Neural progenitor cell (in vitro differentiated cells): ENCODE data around the gene VSTM4. TPM values are rescaled to one million over a fixed set of nuclear protein-coding genes. Genes with fewer than 3 reads are reported as not detected.

Experiments used
- DNase-seq: peaks from one replicate; pipeline ENCODE4 v3.0.0-alpha.2; 2016; ENCODE audit warnings: low spot score
- H2AFZ ChIP-seq: fragments of 200-600 bp; sonication (generic); replicated peaks from 2 replicates; pipeline ENCODE4 v1.6.1; 2016; ENCODE audit warnings: antibody characterized with exemption
- H3F3A ChIP-seq: fragments of 200-600 bp; sonication (generic); 2 replicates; pipeline ENCODE4 v1.6.1; 2016; ENCODE audit warnings: antibody characterized with exemption, low read depth
- H3K27ac ChIP-seq: fragments of 200-600 bp; sonication (generic); 2 replicates; pipeline ENCODE4 v1.5.1; 2016; ENCODE audit warnings: mild to moderate bottlenecking
- H3K27me3 ChIP-seq: fragments of 200-600 bp; sonication (generic); 2 replicates; pipeline ENCODE4 v1.6.1; 2016; ENCODE audit warnings: mild to moderate bottlenecking, moderate library complexity
- H3K36me3 ChIP-seq: fragments of 200-600 bp; sonication (generic); 2 replicates; pipeline ENCODE4 v1.5.1; 2016
- H3K4me1 ChIP-seq: fragments of 200-600 bp; sonication (generic); 2 replicates; pipeline ENCODE4 v1.6.1; 2016; ENCODE audit warnings: mixed run types
- H3K4me2 ChIP-seq: fragments of 200-600 bp; sonication (generic); 2 replicates; pipeline ENCODE4 v1.6.1; 2016
- H3K4me3 ChIP-seq: fragments of 200-600 bp; sonication (generic); 2 replicates; pipeline ENCODE4 v1.5.1; 2016
- H3K79me2 ChIP-seq: fragments of 200-600 bp; sonication (generic); 2 replicates; pipeline ENCODE4 v1.6.1; 2016; ENCODE audit warnings: low read depth
- H3K9ac ChIP-seq: fragments of 200-600 bp; sonication (generic); 2 replicates; pipeline ENCODE4 v1.6.1; 2016
- H3K9me3 ChIP-seq: fragments of 200-600 bp; sonication (generic); 2 replicates; pipeline ENCODE4 v1.5.1; 2016; ENCODE audit warnings: low read depth
- H4K20me1 ChIP-seq: fragments of 200-600 bp; sonication (generic); 2 replicates; pipeline ENCODE4 v1.6.1; 2016; ENCODE audit warnings: low read depth
- H3K27ac Mint-ChIP-seq: 3 replicates; pipeline ENCODE4 v1.8.0; 2021; ENCODE audit warnings: mixed read lengths
- H3K27me3 Mint-ChIP-seq: 2 replicates; pipeline ENCODE4 v1.8.0; 2022; ENCODE audit warnings: low read depth, mild to moderate bottlenecking, inconsistent platforms, moderate library complexity, mixed read lengths; ENCODE audit not compliant: insufficient read depth
- H3K36me3 Mint-ChIP-seq: 3 replicates; pipeline ENCODE4 v1.8.0; 2021; ENCODE audit warnings: mixed read lengths
- H3K4me1 Mint-ChIP-seq: 3 replicates; pipeline ENCODE4 v1.8.0; 2021; ENCODE audit warnings: mixed read lengths
- H3K4me3 Mint-ChIP-seq: 3 replicates; pipeline ENCODE4 v1.8.0; 2021; ENCODE audit warnings: mild to moderate bottlenecking, moderate library complexity, mixed read lengths
- H3K9me3 Mint-ChIP-seq: 3 replicates; pipeline ENCODE4 v1.8.0; 2020; ENCODE audit warnings: mixed read lengths
- EZH2 ChIP-seq: fragments of 200-600 bp; sonication (generic); IDR thresholded peaks from 2 replicates; pipeline ENCODE4 v1.6.1; 2017; ENCODE audit warnings: antibody characterized with exemption, mild to moderate bottlenecking, moderate library complexity
- EZH2phosphoT487 ChIP-seq: fragments of 200-600 bp; sonication (generic); IDR thresholded peaks from 2 replicates; pipeline ENCODE4 v1.6.1; 2017; ENCODE audit warnings: antibody characterized with exemption
- total RNA-seq: library from RNA; depleted of rRNA; stranded (reverse); fragments of >200 nt; gene quantifications from 2 replicates; pipeline ENCODE4 v1.2.3, GENCODE V29; 2015; ENCODE audit warnings: low replicate concordance
- TF ChIP-seq, protein P1 (sequence below): fragments of 200-600 bp; sonication (generic); IDR thresholded peaks from 2 replicates; pipeline ENCODE4 v1.5.1; 2017; ENCODE audit warnings: antibody characterized with exemption, mild to moderate bottlenecking

Gene VSTM4
- total RNA-seq, 1 donor from 2014 or later, result 0.92 TPM

DNA sequence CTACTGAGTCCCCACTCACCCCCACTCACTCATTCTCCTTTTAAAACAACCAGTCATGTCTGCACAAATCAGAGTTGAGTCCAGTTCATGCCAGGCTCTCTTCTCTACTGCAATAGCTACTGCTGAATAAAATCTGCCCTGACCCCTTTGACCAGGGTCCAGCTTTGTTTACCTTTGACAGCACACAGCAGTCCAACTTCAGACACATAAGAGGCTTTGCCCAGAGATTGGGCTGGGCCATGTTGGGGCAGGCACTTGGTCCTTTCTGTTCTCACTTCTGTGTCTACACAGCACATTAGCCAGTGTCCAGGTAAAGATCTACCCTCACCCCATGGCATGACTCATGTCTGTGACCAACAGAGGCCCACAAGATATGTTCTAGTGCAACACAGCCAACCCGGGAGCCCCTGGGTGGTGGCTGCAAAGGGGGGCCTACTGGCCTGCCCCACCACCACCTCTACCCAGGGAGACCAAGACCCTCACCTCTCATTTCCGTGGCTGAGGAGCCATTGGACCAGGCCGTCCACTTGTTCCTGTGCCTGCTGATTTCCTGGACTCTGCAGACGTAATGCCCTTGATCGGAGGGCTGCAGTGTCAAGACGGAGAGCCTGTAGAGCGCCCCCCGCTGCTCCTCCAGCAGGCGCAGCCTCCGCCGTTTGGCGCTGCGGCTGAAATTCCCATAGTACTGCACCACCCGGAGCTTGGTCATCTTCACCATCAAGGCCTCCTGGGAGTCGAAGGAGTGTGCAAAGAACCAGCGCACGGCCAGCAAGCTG is 8.0 kb downstream of the VSTM4 start:
- Mint-ChIP-seq H3K4me3 (no peak overlapping the region), H3K4me1 (peaks cover 6% of the 10 kb centered on the region), H3K27me3 (no peaks in the 10 kb centered on the region), H3K9me3 (no peaks in the 10 kb centered on the region), H3K36me3 (peaks cover 3% of the 10 kb centered on the region), H3K27ac (no peak overlapping the region)
- Histone ChIP-seq H3F3A (no peaks in the 10 kb centered on the region), H3K9ac (no peak overlapping the region), H3K9me3 (no peaks in the 10 kb centered on the region), H2AFZ (no peak overlapping the region), H3K4me2 (no peak overlapping the region), H3K4me1 (no peaks in the 10 kb centered on the region), H3K4me3 (no peak overlapping the region), H3K27ac (no peak overlapping the region), H4K20me1 (no peaks in the 10 kb centered on the region), H3K36me3 (no peaks in the 10 kb centered on the region), H3K79me2 (no peaks in the 10 kb centered on the region), H3K27me3 (no peaks in the 10 kb centered on the region)
- no peak for DNase-seq
- TF ChIP-seq, protein P1, sequence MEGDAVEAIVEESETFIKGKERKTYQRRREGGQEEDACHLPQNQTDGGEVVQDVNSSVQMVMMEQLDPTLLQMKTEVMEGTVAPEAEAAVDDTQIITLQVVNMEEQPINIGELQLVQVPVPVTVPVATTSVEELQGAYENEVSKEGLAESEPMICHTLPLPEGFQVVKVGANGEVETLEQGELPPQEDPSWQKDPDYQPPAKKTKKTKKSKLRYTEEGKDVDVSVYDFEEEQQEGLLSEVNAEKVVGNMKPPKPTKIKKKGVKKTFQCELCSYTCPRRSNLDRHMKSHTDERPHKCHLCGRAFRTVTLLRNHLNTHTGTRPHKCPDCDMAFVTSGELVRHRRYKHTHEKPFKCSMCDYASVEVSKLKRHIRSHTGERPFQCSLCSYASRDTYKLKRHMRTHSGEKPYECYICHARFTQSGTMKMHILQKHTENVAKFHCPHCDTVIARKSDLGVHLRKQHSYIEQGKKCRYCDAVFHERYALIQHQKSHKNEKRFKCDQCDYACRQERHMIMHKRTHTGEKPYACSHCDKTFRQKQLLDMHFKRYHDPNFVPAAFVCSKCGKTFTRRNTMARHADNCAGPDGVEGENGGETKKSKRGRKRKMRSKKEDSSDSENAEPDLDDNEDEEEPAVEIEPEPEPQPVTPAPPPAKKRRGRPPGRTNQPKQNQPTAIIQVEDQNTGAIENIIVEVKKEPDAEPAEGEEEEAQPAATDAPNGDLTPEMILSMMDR, result no peak
- TF ChIP-seq EZH2phosphoT487 (no peak), EZH2 (no peak)

DNA sequence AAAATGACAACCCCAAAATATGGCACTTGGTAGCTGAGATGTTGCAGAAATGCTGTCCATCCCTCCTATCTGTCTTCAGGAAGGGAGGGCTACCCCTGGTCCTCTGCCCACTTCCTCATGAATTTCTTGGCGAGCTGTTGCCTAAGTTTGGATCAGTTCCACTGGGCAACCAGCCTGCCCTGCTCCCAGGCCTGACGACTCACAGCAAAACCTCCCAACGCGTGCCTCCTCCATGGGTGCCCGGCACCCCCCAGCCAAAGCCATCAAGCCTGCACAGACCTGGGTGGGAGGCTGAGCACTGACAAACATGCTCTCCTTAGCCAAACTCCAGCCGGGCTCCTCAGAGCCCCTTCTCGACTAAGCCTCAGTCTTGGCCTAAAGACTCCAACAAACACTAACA is 8.9 kb downstream of the VSTM4 start:
- H3K9me3 Mint-ChIP-seq, result no peaks in the 10 kb centered on the region
- no peaks in the 10 kb centered on the region for H3K79me2 ChIP-seq

DNA sequence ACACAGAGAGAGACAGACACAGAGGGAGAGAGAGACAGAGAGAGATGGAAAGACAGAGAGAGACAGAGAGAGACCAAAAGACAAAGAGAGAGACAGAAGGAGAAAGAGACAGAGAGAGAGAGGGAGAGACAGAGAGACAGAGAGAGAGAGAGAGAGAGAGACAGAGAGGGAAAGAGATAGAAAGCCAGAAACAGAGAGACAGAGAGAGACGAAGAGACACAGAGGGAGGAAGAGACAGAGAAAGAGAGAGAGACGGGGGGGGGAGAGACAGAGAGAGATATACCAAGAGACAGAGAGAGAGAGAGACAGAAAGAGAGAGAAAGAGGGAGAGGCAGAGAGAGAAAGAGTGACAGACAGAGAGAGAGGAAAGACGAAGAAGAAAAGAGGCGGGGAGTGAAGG is 10.2 kb downstream of the VSTM4 start:
- Mint-ChIP-seq H3K4me1 (peaks cover 4% of the 10 kb centered on the region), H3K27me3 (peaks cover 2% of the 10 kb centered on the region), H3K27ac (no peak overlapping the region), H3K36me3 (peaks cover 3% of the 10 kb centered on the region), H3K4me3 (no peak overlapping the region), H3K9me3 (no peaks in the 10 kb centered on the region)
- Histone ChIP-seq H4K20me1 (no peaks in the 10 kb centered on the region), H3K36me3 (no peaks in the 10 kb centered on the region), H3K27ac (no peak overlapping the region), H3K9me3 (no peaks in the 10 kb centered on the region), H3K9ac (no peak overlapping the region), H3K4me3 (no peak overlapping the region), H3K27me3 (no peaks in the 10 kb centered on the region), H3K4me1 (no peaks in the 10 kb centered on the region), H3F3A (no peaks in the 10 kb centered on the region), H3K79me2 (no peaks in the 10 kb centered on the region), H2AFZ (no peak overlapping the region), H3K4me2 (no peak overlapping the region)
- no peak for TF ChIP-seq EZH2
- TF ChIP-seq EZH2phosphoT487, result no peak
- TF ChIP-seq, protein P1, result no peak
- DNase-seq, result no peak

More for the DNA sequence above, 8.9 kb downstream of the VSTM4 start:
- H3K4me3 Mint-ChIP-seq, result no peak overlapping the region
- no peak for DNase-seq
- H3K9ac ChIP-seq, result no peak overlapping the region
- no peak overlapping the region for H3K27ac ChIP-seq
- no peaks in the 10 kb centered on the region for H4K20me1 ChIP-seq
- H3K4me2 ChIP-seq, result no peak overlapping the region
- no peaks in the 10 kb centered on the region for H3K9me3 ChIP-seq
- H3K36me3 Mint-ChIP-seq, result peaks cover 3% of the 10 kb centered on the region
- no peaks in the 10 kb centered on the region for H3K27me3 ChIP-seq
- no peak overlapping the region for H2AFZ ChIP-seq
- no peaks in the 10 kb centered on the region for H3K36me3 ChIP-seq
- H3K4me1 ChIP-seq, result no peaks in the 10 kb centered on the region
- H3F3A ChIP-seq, result no peaks in the 10 kb centered on the region
- TF ChIP-seq, protein P1, result no peak
- no peak for TF ChIP-seq EZH2
- no peak for TF ChIP-seq EZH2phosphoT487
- no peak overlapping the region for H3K4me3 ChIP-seq
- H3K27ac Mint-ChIP-seq, result no peak overlapping the region
- H3K27me3 Mint-ChIP-seq, result peaks cover 2% of the 10 kb centered on the region
- H3K4me1 Mint-ChIP-seq, result peaks cover 6% of the 10 kb centered on the region
